ENCODE results near the gene RAN. TPM values are rescaled to one million over a fixed set of nuclear protein-coding genes. Genes with fewer than 3 reads are reported as not detected.
"Not testable (repeated sequence)": the region's sequence is repeated elsewhere in the genome, so short reads cannot be mapped to it uniquely, and the experiment has no call there.

Gene RAN
- total RNA-seq, 1 experiment from 2014 or later: 894 TPM

DNA sequence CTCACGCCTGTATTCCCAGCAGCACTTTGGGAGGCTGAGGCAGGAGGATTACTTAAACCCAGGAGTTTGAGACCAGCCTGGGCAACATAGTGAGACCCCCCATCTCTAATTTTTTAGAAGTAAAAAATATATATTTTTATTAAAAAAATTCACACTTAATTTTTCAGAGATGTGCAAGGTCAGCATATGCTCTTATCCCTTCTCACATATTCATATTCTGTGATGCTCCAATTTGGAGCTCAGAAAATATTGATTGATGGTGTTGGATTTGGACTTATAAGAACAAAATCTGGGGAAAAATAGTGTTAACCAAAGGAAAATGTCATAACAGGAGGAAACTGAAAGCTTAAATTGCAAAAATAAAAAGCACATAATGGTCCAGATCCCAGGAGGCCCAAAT is 9.7 kb downstream of the RAN start:
- Histone ChIP-seq H3K4me2 (no peak overlapping the region), H3K4me1 (replicated peaks; ENCODE audit: insufficient read depth) (no peaks in the 10 kb centered on the region), H3K36me3 (ENCODE audit: low read depth) (peaks cover 9% of the 10 kb centered on the region), H3K9me2 (ENCODE audit: insufficient read depth) (no peaks in the 10 kb centered on the region), H3K4me3 (no peak overlapping the region), H3F3A (ENCODE audit: insufficient read depth, low read depth) (peaks cover 21% of the 10 kb centered on the region), H3K9me3 (ENCODE audit: insufficient read depth, low read depth) (no peaks in the 10 kb centered on the region), H2AFZ (no peak overlapping the region), H3K27ac (no peak overlapping the region), H3K79me2 (ENCODE audit: low read depth) (no peaks in the 10 kb centered on the region), H3K27me3 (ENCODE audit: insufficient read depth, low read depth) (peaks cover 14% of the 10 kb centered on the region), H4K20me1 (ENCODE audit: insufficient read depth) (peaks cover 14% of the 10 kb centered on the region; the same call in 1 of the 2 replicates)
- no peak for TF ChIP-seq EZH2 (IDR thresholded peaks at IDR 0.05; ENCODE audit: low read depth)
- TF ChIP-seq, protein P1, sequence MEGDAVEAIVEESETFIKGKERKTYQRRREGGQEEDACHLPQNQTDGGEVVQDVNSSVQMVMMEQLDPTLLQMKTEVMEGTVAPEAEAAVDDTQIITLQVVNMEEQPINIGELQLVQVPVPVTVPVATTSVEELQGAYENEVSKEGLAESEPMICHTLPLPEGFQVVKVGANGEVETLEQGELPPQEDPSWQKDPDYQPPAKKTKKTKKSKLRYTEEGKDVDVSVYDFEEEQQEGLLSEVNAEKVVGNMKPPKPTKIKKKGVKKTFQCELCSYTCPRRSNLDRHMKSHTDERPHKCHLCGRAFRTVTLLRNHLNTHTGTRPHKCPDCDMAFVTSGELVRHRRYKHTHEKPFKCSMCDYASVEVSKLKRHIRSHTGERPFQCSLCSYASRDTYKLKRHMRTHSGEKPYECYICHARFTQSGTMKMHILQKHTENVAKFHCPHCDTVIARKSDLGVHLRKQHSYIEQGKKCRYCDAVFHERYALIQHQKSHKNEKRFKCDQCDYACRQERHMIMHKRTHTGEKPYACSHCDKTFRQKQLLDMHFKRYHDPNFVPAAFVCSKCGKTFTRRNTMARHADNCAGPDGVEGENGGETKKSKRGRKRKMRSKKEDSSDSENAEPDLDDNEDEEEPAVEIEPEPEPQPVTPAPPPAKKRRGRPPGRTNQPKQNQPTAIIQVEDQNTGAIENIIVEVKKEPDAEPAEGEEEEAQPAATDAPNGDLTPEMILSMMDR (conservative IDR thresholded peaks at IDR 0.05): no peak
- DNase-seq: no peak
- ChIA-PET POLR2A (ENCODE audit: unreplicated experiment) (no interaction called here), CTCF (no interaction called here)
- intact Hi-C loops (cut with micrococcal nuclease; ENCODE audit: unreplicated experiment): no loop called here
- BruUV-seq (replicated peaks): no TSS peak

DNA sequence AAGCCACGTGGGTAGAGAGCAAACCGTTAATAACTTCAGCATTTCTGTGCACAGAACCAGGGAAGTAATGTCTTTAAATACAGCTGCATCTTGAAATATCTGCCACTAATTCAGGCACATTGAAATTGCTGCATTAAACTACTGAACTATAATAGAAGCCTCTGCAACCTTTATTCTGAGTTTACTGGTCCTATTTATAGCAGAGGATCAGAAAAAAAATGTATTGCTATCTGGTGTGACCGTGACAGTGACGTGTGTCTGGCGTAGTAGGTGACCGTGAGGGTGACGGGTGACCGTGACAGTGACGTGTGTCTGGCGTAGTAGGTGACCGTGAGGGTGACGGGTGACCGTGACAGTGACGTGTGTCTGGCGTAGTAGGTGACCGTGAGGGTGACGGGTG is 15.3 kb downstream of the RAN start:
- H3K4me2 ChIP-seq; BruUV-seq (replicated peaks); H3K36me3 ChIP-seq (ENCODE audit: low read depth); H3K4me1 ChIP-seq (replicated peaks; ENCODE audit: insufficient read depth); H3K79me2 ChIP-seq (ENCODE audit: low read depth); H2AFZ ChIP-seq; CTCF ChIA-PET; H3K27ac ChIP-seq; H3K4me3 ChIP-seq; H3F3A ChIP-seq (ENCODE audit: insufficient read depth, low read depth); H4K20me1 ChIP-seq (ENCODE audit: insufficient read depth); H3K9me3 ChIP-seq (ENCODE audit: insufficient read depth, low read depth); DNase-seq; H3K9me2 ChIP-seq (ENCODE audit: insufficient read depth); intact Hi-C loops (cut with micrococcal nuclease; ENCODE audit: unreplicated experiment); POLR2A ChIA-PET (ENCODE audit: unreplicated experiment): not testable (repeated sequence)
- H3K27me3 ChIP-seq (ENCODE audit: insufficient read depth, low read depth): peaks cover 49% of the 10 kb centered on the region

DNA sequence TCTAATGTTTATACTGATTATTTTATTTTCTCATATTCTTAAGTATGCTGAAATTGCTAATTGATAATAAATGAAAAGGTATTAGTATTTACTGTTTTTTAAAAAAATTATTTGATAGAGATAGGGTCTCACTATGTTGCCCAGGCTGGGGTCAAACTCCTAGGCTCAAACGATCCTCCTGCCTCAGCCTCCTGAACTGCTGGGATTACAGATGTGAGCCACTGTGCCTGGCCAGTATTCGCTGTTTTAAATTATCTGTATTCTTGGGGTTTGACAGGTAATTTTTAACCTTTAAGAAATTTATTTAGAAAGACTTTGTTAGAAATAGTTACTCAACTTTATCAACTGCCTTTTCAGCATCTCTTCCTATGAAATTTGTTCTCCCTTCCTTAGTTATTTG is 32.2 kb downstream of the RAN start:
- no peak for DNase-seq
- POLR2A ChIA-PET (ENCODE audit: unreplicated experiment): no interaction called here
- Histone ChIP-seq H3K9me2 (ENCODE audit: insufficient read depth) (no peaks in the 10 kb centered on the region), H3K4me1 (replicated peaks; ENCODE audit: insufficient read depth) (no peaks in the 10 kb centered on the region), H3K4me3 (no peak overlapping the region), H4K20me1 (ENCODE audit: insufficient read depth) (no peaks in the 10 kb centered on the region), H3K36me3 (ENCODE audit: low read depth) (no peaks in the 10 kb centered on the region), H2AFZ (no peak overlapping the region), H3K4me2 (no peak overlapping the region), H3K27me3 (ENCODE audit: insufficient read depth, low read depth) (peaks cover 63% of the 10 kb centered on the region), H3K9me3 (ENCODE audit: insufficient read depth, low read depth) (no peaks in the 10 kb centered on the region), H3K79me2 (ENCODE audit: low read depth) (no peaks in the 10 kb centered on the region), H3K27ac (no peak overlapping the region), H3F3A (ENCODE audit: insufficient read depth, low read depth) (no peaks in the 10 kb centered on the region)
- TF ChIP-seq, protein P1 (conservative IDR thresholded peaks at IDR 0.05): no peak
- no peak for TF ChIP-seq EZH2 (IDR thresholded peaks at IDR 0.05; ENCODE audit: low read depth)
- intact Hi-C loops (cut with micrococcal nuclease; ENCODE audit: unreplicated experiment): no loop called here
- no TSS peak for BruUV-seq (replicated peaks)
- CTCF ChIA-PET: no interaction called here

DNA sequence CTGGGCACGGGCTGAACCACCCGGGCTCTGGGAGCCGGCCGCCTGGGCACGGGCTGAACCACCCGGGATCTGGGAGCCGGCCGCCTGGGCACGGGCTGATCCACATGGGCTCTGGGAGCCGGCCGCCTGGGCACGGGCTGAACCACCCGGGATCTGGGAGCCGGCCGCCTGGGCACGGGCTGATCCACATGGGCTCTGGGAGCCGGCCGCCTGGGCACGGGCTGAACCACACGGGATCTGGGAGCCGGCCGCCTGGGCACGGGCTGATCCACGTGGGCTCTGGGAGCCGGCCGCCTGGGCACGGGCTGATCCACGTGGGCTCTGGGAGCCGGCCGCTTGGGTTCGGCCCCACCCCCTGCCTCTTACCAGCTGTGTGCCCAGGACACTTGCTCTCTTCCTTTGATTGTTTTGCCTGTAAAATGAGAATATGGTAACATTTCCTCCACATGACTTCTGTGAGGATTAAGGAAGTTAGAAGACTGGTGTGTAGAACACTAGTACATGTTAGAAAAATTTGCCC is 33.1 kb downstream of the RAN start:
- H2AFZ ChIP-seq; H3K4me3 ChIP-seq; POLR2A ChIA-PET (ENCODE audit: unreplicated experiment); H3F3A ChIP-seq (ENCODE audit: insufficient read depth, low read depth); H3K4me1 ChIP-seq (replicated peaks; ENCODE audit: insufficient read depth); DNase-seq; H3K4me2 ChIP-seq; H3K27ac ChIP-seq; H3K79me2 ChIP-seq (ENCODE audit: low read depth); CTCF ChIA-PET; H3K9me2 ChIP-seq (ENCODE audit: insufficient read depth); H3K36me3 ChIP-seq (ENCODE audit: low read depth); BruUV-seq (replicated peaks); intact Hi-C loops (cut with micrococcal nuclease; ENCODE audit: unreplicated experiment); H3K9me3 ChIP-seq (ENCODE audit: insufficient read depth, low read depth); H4K20me1 ChIP-seq (ENCODE audit: insufficient read depth): not testable (repeated sequence)
- peaks cover 65% of the 10 kb centered on the region for H3K27me3 ChIP-seq (ENCODE audit: insufficient read depth, low read depth)
